GM13977 (cell line): ENCODE results near the gene GGA1.
"Not testable (repeated sequence)": the region's sequence is repeated elsewhere in the genome, so short reads cannot be mapped to it uniquely, and the experiment has no call there.

Experiments used
- DNase-seq: peaks from one replicate; pipeline ENCODE4 v3.0.0; 2012; ENCODE audit warnings: low spot score
- CTCF ChIP-seq: IDR thresholded peaks from 2 replicates; pipeline ENCODE4 v1.5.1; 2012; ENCODE audit warnings: mild to moderate bottlenecking, control low read depth; ENCODE audit not compliant: insufficient read depth; ENCODE audit errors: extremely low read depth, missing control alignments
- in situ Hi-C: fragments of 300-500 bp; cut with MboI; formaldehyde crosslinking; loops from one replicate; pipeline ENCODE4 v1.12.0; 2022; ENCODE audit warnings: low sequenced_read_pairs, low pct_unique_long_range_greater_than_20kb, mixed read lengths, inconsistent platforms; ENCODE audit not compliant: unreplicated experiment

GGA1 gene

DNA sequence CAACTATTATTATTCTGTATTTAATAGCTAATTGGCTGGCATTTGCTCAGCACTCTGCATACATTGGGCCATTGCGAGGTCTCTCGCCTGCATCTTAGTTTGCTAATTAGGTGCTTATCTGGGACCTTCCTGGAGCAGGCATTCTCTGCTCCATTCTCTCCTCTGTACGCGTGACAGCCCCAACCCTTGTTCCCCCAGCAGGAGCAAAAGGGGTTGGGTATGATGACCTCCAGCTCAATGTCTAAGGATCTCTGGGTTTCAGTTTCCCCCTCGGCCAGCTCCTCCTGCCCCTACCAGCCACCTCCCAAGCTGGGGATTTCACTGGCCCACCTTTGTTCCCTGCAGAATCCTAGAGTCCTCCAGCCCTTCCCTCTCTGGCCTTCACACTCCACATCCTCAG is 19.0 kb upstream of the GGA1 start:
- in situ Hi-C loops = no loop called here
- no peak for TF ChIP-seq CTCF
- no peak for DNase-seq

GRCh38 chr22:37591081-37591480 is 17.6 kb upstream of the GGA1 start:
- DNase-seq, in situ Hi-C loops: not testable (repeated sequence)

GRCh38 chr22:37591823-37592404 is 16.7 kb upstream of the GGA1 start:
- in situ Hi-C loops = no loop called here
- TF ChIP-seq CTCF = no peak
- no peak for DNase-seq

GRCh38 chr22:37594237-37594636 is 14.4 kb upstream of the GGA1 start:
- TF ChIP-seq CTCF = no peak
- in situ Hi-C loops = no loop called here

DNA sequence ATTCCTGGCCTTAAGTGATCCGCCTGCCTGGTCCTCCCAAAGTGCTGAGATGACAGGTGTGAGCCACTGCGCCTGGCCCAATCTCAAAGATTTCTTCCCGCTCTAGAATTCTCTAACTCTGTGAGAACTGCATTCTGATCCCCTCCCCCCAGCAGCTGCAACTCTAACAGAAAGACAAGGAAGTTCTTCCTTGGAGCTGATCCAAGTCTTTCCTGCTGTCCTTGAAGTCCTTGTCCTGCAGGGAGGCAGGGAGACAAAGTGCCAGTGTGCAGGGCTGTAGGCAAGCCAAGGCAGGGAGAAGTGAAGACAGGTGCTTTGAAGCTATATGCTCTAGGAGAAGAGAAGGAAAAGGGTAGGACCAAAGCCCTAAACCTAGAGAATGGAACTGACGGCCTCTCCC is 9.5 kb upstream of the GGA1 start:
- no peak for TF ChIP-seq CTCF
- in situ Hi-C loops = no loop called here
- DNase-seq = no peak

More at GRCh38 chr22:37594237-37594636, 14.4 kb upstream of the GGA1 start:
- no peak for DNase-seq

- no peak for DNase-seq
- in situ Hi-C loops = no loop called here
- no peak for TF ChIP-seq CTCF
These were observed 7.5 kb upstream of the GGA1 start for GRCh38 chr22:37601203-37601539.

GRCh38 chr22:37601540-37602442 is 6.8 kb upstream of the GGA1 start:
- TF ChIP-seq CTCF = no peak
- DNase-seq = no peak
- in situ Hi-C loops = no loop called here

- in situ Hi-C loops = not testable (repeated sequence)
These were observed 5.9 kb upstream of the GGA1 start for GRCh38 chr22:37602546-37603277.

More at GRCh38 chr22:37602546-37603277, 5.9 kb upstream of the GGA1 start:
- DNase-seq = not testable (repeated sequence)
